ENCODE results near the gene LBX1.
"Not testable (repeated sequence)": the region's sequence is repeated elsewhere in the genome, so short reads cannot be mapped to it uniquely, and the experiment has no call there.

The LBX1 gene

GRCh38 chr10:101214446-101215396, 14.5 kb downstream of the LBX1 start:
- H3K4me3 ChIP-seq (ENCODE audit: low read depth in 1 of 2, low read length in 2 of 2), result no peak overlapping the region
- DNase-seq (peak; percentile 78), ATAC-seq (ENCODE audit: insufficient read depth, low read depth) (peak; percentile 93)
- no peak overlapping the region for H2AFZ ChIP-seq (ENCODE audit: low read depth, low read length)
- no peaks in the 10 kb centered on the region for H3K36me3 ChIP-seq (ENCODE audit: insufficient read depth, low read length)
- H3K27ac ChIP-seq (ENCODE audit: low read length), result no peak overlapping the region
- H3K4me2 ChIP-seq (ENCODE audit: insufficient read depth, low read length), result peak overlapping the region; percentile 66; the same call in 1 of the 2 replicates
- TF ChIP-seq CTCF (IDR thresholded peaks at IDR 0.05; ENCODE audit: borderline replicate concordance, extremely low read depth, low read length, poor library complexity, severe bottlenecking), result peak; percentile 91
- no peak for TF ChIP-seq EZH2 (IDR thresholded peaks at IDR 0.05; ENCODE audit: borderline replicate concordance, low read depth, low read length, severe bottlenecking)
- no peaks in the 10 kb centered on the region for H3K79me2 ChIP-seq (ENCODE audit: insufficient read depth, low read length)
- peaks cover 18% of the 10 kb centered on the region for H3K4me1 ChIP-seq (ENCODE audit: insufficient read depth, low read length)
- peaks cover 25% of the 10 kb centered on the region for H3K27me3 ChIP-seq (ENCODE audit: insufficient read depth, low read length, poor library complexity)
- no peak overlapping the region for H3K9ac ChIP-seq (ENCODE audit: low read depth, low read length)
- no peaks in the 10 kb centered on the region for H4K20me1 ChIP-seq (ENCODE audit: insufficient read depth, low read length)
- H3K9me3 ChIP-seq (ENCODE audit: insufficient read depth, low read length, severe bottlenecking), result no peaks in the 10 kb centered on the region

- Histone ChIP-seq H3K27me3 (ENCODE audit: insufficient read depth, low read length, poor library complexity) (peaks cover 26% of the 10 kb centered on the region), H3K36me3 (ENCODE audit: insufficient read depth, low read length) (no peaks in the 10 kb centered on the region)
- no peak for TF ChIP-seq CTCF (IDR thresholded peaks at IDR 0.05; ENCODE audit: borderline replicate concordance, extremely low read depth, low read length, poor library complexity, severe bottlenecking)
- TF ChIP-seq EZH2 (IDR thresholded peaks at IDR 0.05; ENCODE audit: borderline replicate concordance, low read depth, low read length, severe bottlenecking), result no peak
Measured at GRCh38 chr10:101208543-101208942, 20.7 kb downstream of the LBX1 start.

GRCh38 chr10:101207026-101207425, 22.2 kb downstream of the LBX1 start:
- Histone ChIP-seq H3K9ac (ENCODE audit: low read depth, low read length) (no peak overlapping the region), H3K4me1 (ENCODE audit: insufficient read depth, low read length) (no peaks in the 10 kb centered on the region), H3K27me3 (ENCODE audit: insufficient read depth, low read length, poor library complexity) (peaks cover 20% of the 10 kb centered on the region), H3K9me3 (ENCODE audit: insufficient read depth, low read length, severe bottlenecking) (no peaks in the 10 kb centered on the region), H3K79me2 (ENCODE audit: insufficient read depth, low read length) (no peaks in the 10 kb centered on the region), H3K4me3 (ENCODE audit: low read depth in 1 of 2, low read length in 2 of 2) (no peak overlapping the region), H2AFZ (ENCODE audit: low read depth, low read length) (no peak overlapping the region), H3K36me3 (ENCODE audit: insufficient read depth, low read length) (no peaks in the 10 kb centered on the region), H3K27ac (ENCODE audit: low read length) (no peak overlapping the region), H3K4me2 (ENCODE audit: insufficient read depth, low read length) (no peak overlapping the region), H4K20me1 (ENCODE audit: insufficient read depth, low read length) (no peaks in the 10 kb centered on the region)
- TF ChIP-seq EZH2 (IDR thresholded peaks at IDR 0.05; ENCODE audit: borderline replicate concordance, low read depth, low read length, severe bottlenecking) (no peak), CTCF (IDR thresholded peaks at IDR 0.05; ENCODE audit: borderline replicate concordance, extremely low read depth, low read length, poor library complexity, severe bottlenecking) (no peak)
- DNase-seq, result no peak
- no peak for ATAC-seq (ENCODE audit: insufficient read depth, low read depth)

More at GRCh38 chr10:101208543-101208942, 20.7 kb downstream of the LBX1 start:
- no peak overlapping the region for H3K9ac ChIP-seq (ENCODE audit: low read depth, low read length)
- no peak overlapping the region for H3K4me2 ChIP-seq (ENCODE audit: insufficient read depth, low read length)
- no peak overlapping the region for H2AFZ ChIP-seq (ENCODE audit: low read depth, low read length)
- peaks cover 3% of the 10 kb centered on the region for H3K4me1 ChIP-seq (ENCODE audit: insufficient read depth, low read length)
- DNase-seq (no peak), ATAC-seq (ENCODE audit: insufficient read depth, low read depth) (no peak)
- H3K27ac ChIP-seq (ENCODE audit: low read length), result no peak overlapping the region
- H4K20me1 ChIP-seq (ENCODE audit: insufficient read depth, low read length), result no peaks in the 10 kb centered on the region
- no peaks in the 10 kb centered on the region for H3K9me3 ChIP-seq (ENCODE audit: insufficient read depth, low read length, severe bottlenecking)
- H3K79me2 ChIP-seq (ENCODE audit: insufficient read depth, low read length), result no peaks in the 10 kb centered on the region
- H3K4me3 ChIP-seq (ENCODE audit: low read depth in 1 of 2, low read length in 2 of 2), result no peak overlapping the region

- not testable (repeated sequence) for H3K4me1 ChIP-seq (ENCODE audit: insufficient read depth, low read length); H3K4me3 ChIP-seq (ENCODE audit: low read depth in 1 of 2, low read length in 2 of 2); ATAC-seq (ENCODE audit: insufficient read depth, low read depth); H3K27ac ChIP-seq (ENCODE audit: low read length); H3K9ac ChIP-seq (ENCODE audit: low read depth, low read length); H3K36me3 ChIP-seq (ENCODE audit: insufficient read depth, low read length); H3K27me3 ChIP-seq (ENCODE audit: insufficient read depth, low read length, poor library complexity); H2AFZ ChIP-seq (ENCODE audit: low read depth, low read length); H4K20me1 ChIP-seq (ENCODE audit: insufficient read depth, low read length); DNase-seq; H3K79me2 ChIP-seq (ENCODE audit: insufficient read depth, low read length); H3K9me3 ChIP-seq (ENCODE audit: insufficient read depth, low read length, severe bottlenecking); H3K4me2 ChIP-seq (ENCODE audit: insufficient read depth, low read length)
Measured at GRCh38 chr10:101202667-101203066, 26.6 kb downstream of the LBX1 start.

GRCh38 chr10:101198326-101198977, 30.8 kb downstream of the LBX1 start:
- H3K27me3 ChIP-seq (ENCODE audit: insufficient read depth, low read length, poor library complexity), result peaks cover 16% of the 10 kb centered on the region
- DNase-seq; H2AFZ ChIP-seq (ENCODE audit: low read depth, low read length); H3K4me3 ChIP-seq (ENCODE audit: low read depth in 1 of 2, low read length in 2 of 2); H3K9me3 ChIP-seq (ENCODE audit: insufficient read depth, low read length, severe bottlenecking); ATAC-seq (ENCODE audit: insufficient read depth, low read depth); H3K27ac ChIP-seq (ENCODE audit: low read length); H3K79me2 ChIP-seq (ENCODE audit: insufficient read depth, low read length); H3K4me1 ChIP-seq (ENCODE audit: insufficient read depth, low read length); H3K4me2 ChIP-seq (ENCODE audit: insufficient read depth, low read length); H4K20me1 ChIP-seq (ENCODE audit: insufficient read depth, low read length); H3K36me3 ChIP-seq (ENCODE audit: insufficient read depth, low read length); H3K9ac ChIP-seq (ENCODE audit: low read depth, low read length): not testable (repeated sequence)
